SK-N-MC (cell line): ENCODE measurements around the gene ITGB3.

ENCODE experiments used
- EZH2 ChIP-seq: fragments of 200-600 bp; sonication (generic); IDR thresholded peaks from one replicate; pipeline ENCODE4 v1.6.1; 2017; ENCODE audit warnings: antibody characterized with exemption
- FOXP2 ChIP-seq: optimal IDR thresholded peaks from 2 replicates; pipeline ENCODE3; 2011; ENCODE audit warnings: mild to moderate bottlenecking, moderate library complexity; ENCODE audit not compliant: insufficient read depth; ENCODE audit errors: extremely low read length, control extremely low read depth
- POLR2AphosphoS5 ChIP-seq: IDR thresholded peaks from 2 replicates; pipeline ENCODE4 v1.6.1; 2012; ENCODE audit warnings: mild to moderate bottlenecking, low read depth, low read length, borderline replicate concordance

- TF ChIP-seq POLR2AphosphoS5: no peak
- no peak for TF ChIP-seq EZH2
- TF ChIP-seq FOXP2: no peak
These were observed 32.7 kb downstream of the ITGB3 start for GRCh38 chr17:47286198-47286914.
